CD4-positive, CD25-positive, alpha-beta regulatory T cell (primary cell): ENCODE results near the gene ACOT7. TPM values are rescaled to one million over a fixed set of nuclear protein-coding genes. Genes with fewer than 3 reads are reported as not detected.
A peak's percentile ranks its signal among the peaks of the same experiment; 100 is the strongest.
"Not testable (repeated sequence)": the region's sequence is repeated elsewhere in the genome, so short reads cannot be mapped to it uniquely, and the experiment has no call there.

ENCODE experiments used
- ATAC-seq, 2 donors: fragments of 150-1000 bp; cut with Tn5 transposase; one replicate each; pipeline ENCODE4 v1.10.0; 2021; ENCODE audit warnings: low read depth in 2 of 2, moderate number of reproducible peaks in 2 of 2, moderate library complexity in 1 of 2
- DNase-seq, 3 donors: peaks; one replicate each; pipeline versions ENCODE4 v3.0.0 to v3.0.0-alpha.2; 2012 to 2022; ENCODE audit warnings: mixed read lengths in 1 of 3
- H3K27ac ChIP-seq: one replicate; pipeline ENCODE4 v1.7.0; 2013; ENCODE audit warnings: mild to moderate bottlenecking, low read length; ENCODE audit not compliant: insufficient read depth, poor library complexity, severe bottlenecking
- H3K27me3 ChIP-seq: one replicate; pipeline ENCODE4 v1.7.0; 2013; ENCODE audit warnings: low read length; ENCODE audit not compliant: control insufficient read depth, insufficient read depth
- H3K36me3 ChIP-seq: one replicate; pipeline ENCODE4 v1.7.0; 2013; ENCODE audit warnings: mild to moderate bottlenecking, low read length, moderate library complexity; ENCODE audit not compliant: control insufficient read depth, insufficient read depth
- H3K4me1 ChIP-seq: 2 replicates; pipeline ENCODE4 v1.7.0; 2013; ENCODE audit warnings: mild to moderate bottlenecking, low read length; ENCODE audit not compliant: insufficient read depth, control insufficient read depth, poor library complexity, severe bottlenecking
- H3K4me3 ChIP-seq: one replicate; pipeline ENCODE4 v1.7.0; 2013; ENCODE audit warnings: low read depth, mild to moderate bottlenecking, low read length, moderate library complexity
- H3K9me3 ChIP-seq, 2 experiments: 1 replicate in 1 of 2; 2 replicates in 1 of 2; pipeline ENCODE4 v1.7.0; 2013; ENCODE audit warnings: low read length in 2 of 2, mild to moderate bottlenecking in 1 of 2, moderate library complexity in 1 of 2; ENCODE audit not compliant: control insufficient read depth in 2 of 2
- H3K27ac Mint-ChIP-seq, 3 donors: one replicate each; pipeline ENCODE4 v1.8.0; 2020 to 2022; ENCODE audit warnings: mild to moderate bottlenecking in 3 of 3, mixed read lengths in 3 of 3, moderate library complexity in 2 of 3
- H3K27me3 Mint-ChIP-seq: one replicate; pipeline ENCODE4 v1.8.0; 2022; ENCODE audit warnings: mild to moderate bottlenecking, mixed read lengths
- H3K36me3 Mint-ChIP-seq: one replicate; pipeline ENCODE4 v1.8.0; 2020; ENCODE audit warnings: mixed read lengths
- H3K4me1 Mint-ChIP-seq, 4 donors: one replicate each; pipeline ENCODE4 v1.8.0; 2020 to 2022; ENCODE audit warnings: mixed read lengths in 4 of 4, mild to moderate bottlenecking in 1 of 4
- H3K4me3 Mint-ChIP-seq, 4 donors: one replicate each; pipeline ENCODE4 v1.8.0; 2020 to 2022; ENCODE audit warnings: mild to moderate bottlenecking in 4 of 4, mixed read lengths in 4 of 4, moderate library complexity in 3 of 4
- H3K9me3 Mint-ChIP-seq, 7 donors: one replicate each; pipeline ENCODE4 v1.8.0; 2020 to 2022; ENCODE audit warnings: mixed read lengths in 7 of 7, mild to moderate bottlenecking in 3 of 7, moderate library complexity in 2 of 7
- polyA plus RNA-seq, 4 donors: library from polyadenylated mRNA; unstranded; fragments of 300-500 nt; fragmentation: Illumina TruSeq; gene quantifications; one replicate each; pipeline ENCODE4 v1.2.3, GENCODE V29; 2021
- total RNA-seq: library from RNA; stranded (reverse); gene quantifications from one replicate; pipeline ENCODE4 v1.2.3, GENCODE V29; 2022

The ACOT7 gene
- total and polyA plus RNA-seq, 5 donors from 2014 or later, result 9.3 to 13.6 (median 9.8) TPM

DNA sequence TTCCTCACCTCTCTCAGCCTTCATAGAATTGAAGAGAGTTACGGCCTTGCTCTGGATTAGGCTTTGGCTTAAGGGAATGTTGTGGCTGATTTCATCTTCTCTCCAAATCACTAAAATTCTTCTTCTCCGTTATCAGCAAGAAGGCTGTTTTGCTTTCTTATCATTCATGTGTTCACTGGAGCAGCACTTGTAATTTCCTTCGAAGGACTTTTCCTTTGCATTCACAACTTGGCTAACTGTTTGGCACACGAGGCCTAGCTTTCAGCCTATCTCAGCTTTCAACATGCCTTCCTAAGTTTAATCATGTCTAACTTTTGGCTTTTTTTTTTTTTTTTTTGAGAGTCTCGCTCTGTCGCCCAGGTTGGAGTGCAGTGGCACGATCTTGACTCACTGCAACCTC is 21.3 kb downstream of the ACOT7 start:
- not testable (repeated sequence) for H3K9me3 Mint-ChIP-seq, H3K4me1 ChIP-seq, H3K27me3 Mint-ChIP-seq, H3K27ac Mint-ChIP-seq, DNase-seq, H3K27me3 ChIP-seq, H3K4me1 Mint-ChIP-seq, H3K9me3 ChIP-seq, H3K36me3 Mint-ChIP-seq, H3K27ac ChIP-seq, ATAC-seq, H3K4me3 ChIP-seq, H3K36me3 ChIP-seq, H3K4me3 Mint-ChIP-seq

DNA sequence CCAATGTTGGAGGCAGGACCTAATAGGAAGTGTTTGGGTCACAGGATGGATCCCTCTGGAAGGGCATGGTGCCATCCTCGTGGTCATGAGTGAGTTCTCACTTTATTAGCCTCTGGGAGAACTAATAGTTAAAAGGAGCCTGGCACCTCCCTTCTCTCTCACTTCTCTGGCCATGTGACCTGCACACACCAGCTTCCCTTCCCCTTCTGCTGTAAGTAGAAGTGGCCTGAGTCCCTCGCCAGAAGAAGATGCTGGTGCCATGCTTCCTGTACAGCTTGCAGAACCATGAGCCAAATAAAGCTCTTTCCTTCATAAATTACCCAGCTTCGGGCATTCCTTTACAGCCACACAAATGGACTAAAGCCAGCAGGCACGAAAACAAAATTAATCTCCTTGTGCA is 23.6 kb downstream of the ACOT7 start:
- Histone ChIP-seq H3K27ac (no peak overlapping the region), H3K9me3 (no peaks in the 10 kb centered on the region), H3K27me3 (no peaks in the 10 kb centered on the region), H3K4me3 (no peak overlapping the region), H3K4me1 (peaks cover 2% of the 10 kb centered on the region), H3K36me3 (no peaks in the 10 kb centered on the region)
- Mint-ChIP-seq H3K4me1 (peaks cover 2 to 5% (median 4%) of the 10 kb centered on the region in 4 donors), H3K27me3 (no peaks in the 10 kb centered on the region), H3K36me3 (no peaks in the 10 kb centered on the region), H3K9me3 (no peaks in the 10 kb centered on the region), H3K4me3 (no peak overlapping the region), H3K27ac (no peak overlapping the region)
- ATAC-seq (no peak), DNase-seq (no peak)

DNA sequence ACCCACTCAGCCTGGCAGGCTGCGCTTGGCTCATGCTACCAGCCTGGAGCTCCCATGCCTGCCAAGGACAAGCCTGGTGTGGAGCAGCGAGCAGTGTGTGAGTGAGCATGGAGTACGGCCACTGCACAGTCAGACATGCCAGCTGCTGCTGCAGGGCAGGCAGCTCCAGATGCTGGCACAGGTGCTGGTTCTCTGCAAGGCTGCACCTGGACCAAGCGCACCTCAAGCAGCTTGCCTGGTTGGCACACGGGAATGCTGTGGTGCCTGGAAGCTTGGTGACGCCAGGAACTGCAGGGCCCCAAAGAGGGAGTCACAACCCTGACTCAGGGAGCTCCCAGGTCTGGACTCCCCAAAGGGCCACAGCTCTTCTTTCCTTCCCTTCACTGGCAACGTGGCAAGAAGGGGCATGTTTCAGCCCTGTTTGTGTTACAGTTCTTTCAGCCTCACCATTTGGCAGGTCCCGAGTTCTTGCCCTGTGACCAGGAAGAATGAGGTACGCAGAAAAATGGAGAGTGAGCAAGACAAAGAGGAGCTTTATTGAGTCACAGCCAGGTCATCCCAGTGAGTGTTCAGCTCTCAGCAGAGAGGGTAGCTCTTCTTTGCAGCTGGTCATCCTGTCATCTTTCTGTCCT is 26.1 kb downstream of the ACOT7 start:
- Histone ChIP-seq H3K4me3 (no peak overlapping the region), H3K27ac (no peak overlapping the region), H3K27me3 (no peaks in the 10 kb centered on the region), H3K9me3 (no peaks in the 10 kb centered on the region), H3K36me3 (no peaks in the 10 kb centered on the region), H3K4me1 (peaks cover 4% of the 10 kb centered on the region)
- ATAC-seq, result no peak
- no peak for DNase-seq
- H3K4me3 Mint-ChIP-seq, result no peak overlapping the region
- peaks cover 6 to 19% (median 11%) of the 10 kb centered on the region in 4 donors for H3K4me1 Mint-ChIP-seq
- no peaks in the 10 kb centered on the region for H3K36me3 Mint-ChIP-seq
- no peak overlapping the region for H3K27ac Mint-ChIP-seq
- no peaks in the 10 kb centered on the region for H3K27me3 Mint-ChIP-seq
- H3K9me3 Mint-ChIP-seq, result no peaks in the 10 kb centered on the region

DNA sequence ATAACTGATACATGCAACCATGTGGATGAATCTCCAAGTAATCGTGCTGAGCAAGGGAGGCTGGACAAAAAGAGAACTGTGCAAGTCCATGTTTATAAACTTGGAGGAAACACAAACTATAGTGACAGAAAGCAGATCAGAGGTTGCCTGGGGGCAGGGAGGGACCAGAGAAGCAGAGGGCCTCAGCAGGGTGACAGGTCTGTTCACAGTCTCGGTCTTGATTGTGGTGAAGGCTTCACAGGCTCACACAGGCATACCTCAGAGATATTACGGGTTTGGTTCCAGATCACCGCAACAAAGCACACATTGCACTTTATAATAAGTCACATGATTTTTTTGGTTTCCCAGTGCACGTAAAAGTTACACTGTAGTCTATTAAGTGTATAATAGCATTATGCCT is 28.5 kb downstream of the ACOT7 start:
- ATAC-seq, result peak; percentile 72 to 77
- H3K4me1 Mint-ChIP-seq, result peaks cover 9 to 25% (median 14%) of the 10 kb centered on the region in 4 donors
- Histone ChIP-seq H3K36me3 (no peaks in the 10 kb centered on the region), H3K27ac (no peak overlapping the region), H3K4me1 (peaks cover 11% of the 10 kb centered on the region), H3K27me3 (no peaks in the 10 kb centered on the region), H3K4me3 (no peak overlapping the region), H3K9me3 (no peaks in the 10 kb centered on the region)
- no peaks in the 10 kb centered on the region for H3K9me3 Mint-ChIP-seq
- peak overlapping the region in 3 of 4 donors; percentile 22 to 75 (median 68) for H3K4me3 Mint-ChIP-seq
- H3K27ac Mint-ChIP-seq, result peak overlapping the region; percentile 75 to 86 (median 82)
- peak in 2 of 3 donors; percentile 45 to 54 for DNase-seq
- no peaks in the 10 kb centered on the region for H3K36me3 Mint-ChIP-seq
- H3K27me3 Mint-ChIP-seq, result no peaks in the 10 kb centered on the region

DNA sequence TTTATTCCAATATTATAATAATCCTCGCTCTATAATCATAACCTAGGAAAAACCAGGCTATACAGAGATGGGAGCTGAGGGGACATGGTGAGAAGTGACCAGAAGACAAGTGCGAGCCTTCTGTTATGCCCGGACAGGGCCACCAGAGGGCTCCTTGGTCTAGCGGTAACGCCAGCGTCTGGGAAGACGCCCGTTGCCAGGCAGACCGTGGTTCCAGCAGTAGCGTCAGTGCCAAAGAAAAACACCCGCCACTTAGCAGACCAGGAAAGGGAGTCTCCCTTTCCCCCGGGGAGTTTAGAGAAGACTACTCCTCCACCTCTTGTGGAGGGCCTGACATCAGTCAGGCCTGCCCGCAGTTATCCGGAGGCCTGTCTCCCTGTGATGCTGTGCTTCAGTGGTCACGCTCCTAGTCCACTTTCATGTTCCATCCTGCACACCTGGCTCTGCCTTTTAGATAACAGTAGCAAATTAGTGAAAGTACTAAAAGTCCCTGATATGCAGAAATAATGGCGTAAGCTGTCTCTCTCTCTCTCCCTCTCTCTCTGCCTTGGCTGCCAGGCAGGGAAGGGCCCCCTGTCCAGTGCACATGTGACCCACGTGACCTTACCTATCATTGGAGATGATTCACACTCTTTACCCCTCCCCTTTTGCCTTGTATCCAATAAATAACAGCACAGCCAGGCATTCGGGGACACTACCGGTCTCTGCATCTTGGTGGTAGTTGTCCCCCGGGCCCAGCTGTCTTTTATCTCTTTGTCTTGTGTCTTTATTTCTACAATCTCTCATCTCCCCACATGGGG is 30.3 kb downstream of the ACOT7 start:
- not testable (repeated sequence) for H3K36me3 ChIP-seq, DNase-seq, ATAC-seq

DNA sequence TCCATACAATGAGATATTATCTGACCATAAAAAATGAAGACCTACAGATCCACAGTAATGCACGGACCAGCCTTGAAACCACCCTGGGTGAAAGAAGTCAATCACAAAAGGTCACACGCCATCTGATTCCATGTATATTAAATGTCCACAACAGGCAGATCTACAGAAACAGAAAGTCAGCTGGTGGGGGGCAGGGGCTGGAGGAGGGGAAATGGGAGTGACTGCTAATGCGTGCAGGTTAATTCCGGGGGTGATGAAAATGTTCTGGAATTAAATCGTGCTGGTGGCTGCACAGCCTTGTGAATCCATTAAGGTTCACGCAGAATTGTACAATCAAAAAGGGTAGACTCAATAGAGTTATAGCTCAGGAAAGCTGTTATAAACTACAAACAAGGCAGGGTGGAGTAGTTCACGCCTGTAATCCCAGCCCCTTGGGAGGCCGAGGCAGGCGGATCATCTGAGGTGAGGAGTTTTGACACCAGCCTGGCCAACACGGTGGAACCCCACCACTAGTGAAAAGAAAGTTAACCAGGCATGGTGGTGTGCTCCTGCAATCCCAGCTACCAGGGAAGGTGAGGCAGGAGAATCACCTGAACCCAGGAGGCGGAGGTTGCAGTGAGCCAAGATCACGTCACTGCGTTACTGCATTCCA is 32.3 kb downstream of the ACOT7 start:
- Mint-ChIP-seq H3K4me3 (no peak overlapping the region), H3K27ac (peak overlapping the region in 1 of 3 donors; percentile 85), H3K27me3 (no peaks in the 10 kb centered on the region), H3K4me1 (peaks cover 9 to 53% (median 29%) of the 10 kb centered on the region in 4 donors), H3K9me3 (no peaks in the 10 kb centered on the region), H3K36me3 (no peaks in the 10 kb centered on the region)
- ATAC-seq, result no peak
- Histone ChIP-seq H3K4me3 (no peak overlapping the region), H3K9me3 (no peaks in the 10 kb centered on the region), H3K4me1 (peaks cover 32% of the 10 kb centered on the region), H3K36me3 (no peaks in the 10 kb centered on the region), H3K27me3 (no peaks in the 10 kb centered on the region), H3K27ac (no peak overlapping the region)
- no peak for DNase-seq

More for the DNA sequence above, 30.3 kb downstream of the ACOT7 start:
- not testable (repeated sequence) for H3K4me3 ChIP-seq, H3K27me3 ChIP-seq, H3K9me3 Mint-ChIP-seq, H3K4me3 Mint-ChIP-seq, H3K9me3 ChIP-seq, H3K27ac ChIP-seq, H3K36me3 Mint-ChIP-seq, H3K27me3 Mint-ChIP-seq
- Mint-ChIP-seq H3K4me1 (peaks cover 9 to 42% (median 27%) of the 10 kb centered on the region in 4 donors), H3K27ac (peak overlapping the region in 2 of 3 donors; percentile 26 to 67)
- peaks cover 29% of the 10 kb centered on the region for H3K4me1 ChIP-seq

DNA sequence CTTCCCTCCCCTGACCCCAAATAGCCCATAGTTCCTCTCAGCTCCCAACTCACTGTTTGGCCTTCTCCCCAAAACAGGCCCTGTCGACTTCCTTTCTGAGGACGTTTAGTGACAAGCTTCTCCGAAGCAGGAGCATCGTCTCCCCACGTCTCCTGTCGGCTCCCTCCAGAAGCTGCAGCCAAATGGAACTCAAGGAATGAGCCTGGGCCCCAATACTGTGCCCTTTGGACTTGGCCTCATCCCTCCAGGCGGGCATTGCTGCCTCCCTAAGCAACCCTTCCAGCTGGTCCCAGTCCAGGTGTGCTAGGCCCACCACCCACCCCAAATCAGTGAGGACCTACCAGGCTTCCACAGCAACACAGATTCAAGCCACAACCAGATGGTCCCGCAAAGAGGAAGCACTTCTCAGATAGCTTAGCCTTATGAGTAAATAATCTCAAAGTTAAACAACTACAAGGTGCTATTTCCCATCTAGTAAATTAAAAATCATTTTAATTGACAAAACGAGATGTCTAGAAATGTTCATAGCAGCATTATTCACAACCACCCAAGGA is 33.0 kb downstream of the ACOT7 start:
- H3K27ac Mint-ChIP-seq, result peak overlapping the region in 2 of 3 donors; percentile 43 to 85
- H3K4me1 Mint-ChIP-seq, result peaks cover 9 to 53% (median 29%) of the 10 kb centered on the region in 4 donors
- H3K27me3 ChIP-seq, result no peaks in the 10 kb centered on the region
- no peak for ATAC-seq
- no peaks in the 10 kb centered on the region for H3K9me3 ChIP-seq
- H3K4me3 Mint-ChIP-seq, result peak overlapping the region in 3 of 4 donors; percentile 53 to 83 (median 57)
- peak overlapping the region; percentile 78 for H3K27ac ChIP-seq
- no peaks in the 10 kb centered on the region for H3K27me3 Mint-ChIP-seq
- H3K4me1 ChIP-seq, result peaks cover 32% of the 10 kb centered on the region
- no peaks in the 10 kb centered on the region for H3K36me3 Mint-ChIP-seq
- no peak overlapping the region for H3K4me3 ChIP-seq
- DNase-seq, result no peak
- H3K36me3 ChIP-seq, result no peaks in the 10 kb centered on the region
- H3K9me3 Mint-ChIP-seq, result no peaks in the 10 kb centered on the region
